Neural cell (in vitro differentiated cells): Measurements from ENCODE around the gene ARL4C.

Source experiments
- EZH2 ChIP-seq: fragments of 200-600, 300-800 bp; shearing (Covaris generic), sonication (generic); IDR thresholded peaks from 2 replicates; pipeline ENCODE4 v1.6.1; 2014; ENCODE audit warnings: antibody characterized with exemption, low read length, borderline replicate concordance, mild to moderate bottlenecking; ENCODE audit not compliant: insufficient read depth, poor library complexity, severe bottlenecking
- MXI1 ChIP-seq: fragments of 450-650 bp; conservative IDR thresholded peaks from 2 replicates; pipeline ENCODE4 v1.6.1; 2014; ENCODE audit warnings: antibody characterized with exemption, mild to moderate bottlenecking; ENCODE audit not compliant: poor library complexity, severe bottlenecking
- POLR2AphosphoS5 ChIP-seq: IDR thresholded peaks from 2 replicates; pipeline ENCODE4 v1.6.1; 2012
- RAD21 ChIP-seq: fragments of 450-650 bp; conservative IDR thresholded peaks from 2 replicates; pipeline ENCODE4 v1.6.1; 2014; ENCODE audit warnings: antibody characterized with exemption, mild to moderate bottlenecking, moderate library complexity
- SMC3 ChIP-seq: fragments of 450-650 bp; conservative IDR thresholded peaks from 2 replicates; pipeline ENCODE4 v1.6.1; 2014; ENCODE audit warnings: antibody characterized with exemption, mild to moderate bottlenecking, moderate library complexity; ENCODE audit not compliant: poor library complexity
- TAF1 ChIP-seq: IDR thresholded peaks from 2 replicates; pipeline ENCODE4 v1.6.1; 2012; ENCODE audit warnings: low read depth
- TF ChIP-seq, protein P1 (sequence below): fragments of 450-650 bp; IDR thresholded peaks from 2 replicates; pipeline ENCODE4 v1.5.1; 2014; ENCODE audit warnings: antibody characterized with exemption, mild to moderate bottlenecking, moderate library complexity; ENCODE audit not compliant: poor library complexity, severe bottlenecking
- TF ChIP-seq, protein P2 (sequence below): IDR thresholded peaks from 2 replicates; pipeline ENCODE4 v1.6.1; 2012; ENCODE audit warnings: borderline replicate concordance

DNA sequence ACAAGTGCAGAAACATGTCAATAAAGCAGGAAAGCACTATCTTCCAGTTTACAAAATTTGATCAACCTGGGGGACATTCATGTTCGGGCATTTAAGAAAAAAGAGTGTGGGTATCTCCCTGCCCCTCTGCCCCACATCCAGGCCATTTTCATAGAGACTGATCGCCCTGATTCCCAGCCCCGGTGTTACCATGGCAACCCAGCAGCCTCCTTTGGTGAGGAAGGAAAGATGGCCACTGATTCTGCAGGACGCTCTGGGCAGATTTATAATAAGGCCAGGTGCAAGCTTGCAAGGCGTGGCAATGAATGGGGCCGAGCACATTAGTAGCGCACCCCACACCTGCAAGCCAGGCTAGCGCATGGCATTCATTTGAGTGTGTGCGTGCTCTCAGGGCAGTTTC, 36.7 kb upstream of the ARL4C start:
- TF ChIP-seq, protein P1, sequence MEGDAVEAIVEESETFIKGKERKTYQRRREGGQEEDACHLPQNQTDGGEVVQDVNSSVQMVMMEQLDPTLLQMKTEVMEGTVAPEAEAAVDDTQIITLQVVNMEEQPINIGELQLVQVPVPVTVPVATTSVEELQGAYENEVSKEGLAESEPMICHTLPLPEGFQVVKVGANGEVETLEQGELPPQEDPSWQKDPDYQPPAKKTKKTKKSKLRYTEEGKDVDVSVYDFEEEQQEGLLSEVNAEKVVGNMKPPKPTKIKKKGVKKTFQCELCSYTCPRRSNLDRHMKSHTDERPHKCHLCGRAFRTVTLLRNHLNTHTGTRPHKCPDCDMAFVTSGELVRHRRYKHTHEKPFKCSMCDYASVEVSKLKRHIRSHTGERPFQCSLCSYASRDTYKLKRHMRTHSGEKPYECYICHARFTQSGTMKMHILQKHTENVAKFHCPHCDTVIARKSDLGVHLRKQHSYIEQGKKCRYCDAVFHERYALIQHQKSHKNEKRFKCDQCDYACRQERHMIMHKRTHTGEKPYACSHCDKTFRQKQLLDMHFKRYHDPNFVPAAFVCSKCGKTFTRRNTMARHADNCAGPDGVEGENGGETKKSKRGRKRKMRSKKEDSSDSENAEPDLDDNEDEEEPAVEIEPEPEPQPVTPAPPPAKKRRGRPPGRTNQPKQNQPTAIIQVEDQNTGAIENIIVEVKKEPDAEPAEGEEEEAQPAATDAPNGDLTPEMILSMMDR: no peak
- TF ChIP-seq, protein P2, sequence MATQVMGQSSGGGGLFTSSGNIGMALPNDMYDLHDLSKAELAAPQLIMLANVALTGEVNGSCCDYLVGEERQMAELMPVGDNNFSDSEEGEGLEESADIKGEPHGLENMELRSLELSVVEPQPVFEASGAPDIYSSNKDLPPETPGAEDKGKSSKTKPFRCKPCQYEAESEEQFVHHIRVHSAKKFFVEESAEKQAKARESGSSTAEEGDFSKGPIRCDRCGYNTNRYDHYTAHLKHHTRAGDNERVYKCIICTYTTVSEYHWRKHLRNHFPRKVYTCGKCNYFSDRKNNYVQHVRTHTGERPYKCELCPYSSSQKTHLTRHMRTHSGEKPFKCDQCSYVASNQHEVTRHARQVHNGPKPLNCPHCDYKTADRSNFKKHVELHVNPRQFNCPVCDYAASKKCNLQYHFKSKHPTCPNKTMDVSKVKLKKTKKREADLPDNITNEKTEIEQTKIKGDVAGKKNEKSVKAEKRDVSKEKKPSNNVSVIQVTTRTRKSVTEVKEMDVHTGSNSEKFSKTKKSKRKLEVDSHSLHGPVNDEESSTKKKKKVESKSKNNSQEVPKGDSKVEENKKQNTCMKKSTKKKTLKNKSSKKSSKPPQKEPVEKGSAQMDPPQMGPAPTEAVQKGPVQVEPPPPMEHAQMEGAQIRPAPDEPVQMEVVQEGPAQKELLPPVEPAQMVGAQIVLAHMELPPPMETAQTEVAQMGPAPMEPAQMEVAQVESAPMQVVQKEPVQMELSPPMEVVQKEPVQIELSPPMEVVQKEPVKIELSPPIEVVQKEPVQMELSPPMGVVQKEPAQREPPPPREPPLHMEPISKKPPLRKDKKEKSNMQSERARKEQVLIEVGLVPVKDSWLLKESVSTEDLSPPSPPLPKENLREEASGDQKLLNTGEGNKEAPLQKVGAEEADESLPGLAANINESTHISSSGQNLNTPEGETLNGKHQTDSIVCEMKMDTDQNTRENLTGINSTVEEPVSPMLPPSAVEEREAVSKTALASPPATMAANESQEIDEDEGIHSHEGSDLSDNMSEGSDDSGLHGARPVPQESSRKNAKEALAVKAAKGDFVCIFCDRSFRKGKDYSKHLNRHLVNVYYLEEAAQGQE: no peak
- no peak for TF ChIP-seq SMC3
- TF ChIP-seq MXI1: no peak
- no peak for TF ChIP-seq EZH2
- no peak for TF ChIP-seq TAF1
- TF ChIP-seq RAD21: no peak
- no peak for TF ChIP-seq POLR2AphosphoS5
